ENCODE results near the gene GLRX.

The GLRX gene

GRCh38 chr5:95800553-95800952, 22.0 kb downstream of the GLRX start:
- Histone ChIP-seq H3K36me3 (ENCODE audit: control insufficient read depth in 1 of 2, insufficient read depth in 2 of 2, low read length in 2 of 2) (no peaks in the 10 kb centered on the region), H3K27me3 (ENCODE audit: control insufficient read depth in 1 of 2, insufficient read depth in 2 of 2, low read length in 2 of 2) (no peaks in the 10 kb centered on the region), H3K4me3 (ENCODE audit: low read depth in 1 of 2, low read length in 2 of 2) (no peak overlapping the region), H3K27ac (ENCODE audit: low read depth, low read length) (no peak overlapping the region), H3K9me3 (ENCODE audit: control insufficient read depth in 1 of 2, low read length in 2 of 2) (no peaks in the 10 kb centered on the region), H3K9ac (ENCODE audit: low read depth in 1 of 2, low read length in 2 of 2) (no peak overlapping the region), H3K4me1 (ENCODE audit: control insufficient read depth in 1 of 2, insufficient read depth in 2 of 2, low read length in 2 of 2) (peaks cover 30 to 52% of the 10 kb centered on the region in 2 donors)

DNA sequence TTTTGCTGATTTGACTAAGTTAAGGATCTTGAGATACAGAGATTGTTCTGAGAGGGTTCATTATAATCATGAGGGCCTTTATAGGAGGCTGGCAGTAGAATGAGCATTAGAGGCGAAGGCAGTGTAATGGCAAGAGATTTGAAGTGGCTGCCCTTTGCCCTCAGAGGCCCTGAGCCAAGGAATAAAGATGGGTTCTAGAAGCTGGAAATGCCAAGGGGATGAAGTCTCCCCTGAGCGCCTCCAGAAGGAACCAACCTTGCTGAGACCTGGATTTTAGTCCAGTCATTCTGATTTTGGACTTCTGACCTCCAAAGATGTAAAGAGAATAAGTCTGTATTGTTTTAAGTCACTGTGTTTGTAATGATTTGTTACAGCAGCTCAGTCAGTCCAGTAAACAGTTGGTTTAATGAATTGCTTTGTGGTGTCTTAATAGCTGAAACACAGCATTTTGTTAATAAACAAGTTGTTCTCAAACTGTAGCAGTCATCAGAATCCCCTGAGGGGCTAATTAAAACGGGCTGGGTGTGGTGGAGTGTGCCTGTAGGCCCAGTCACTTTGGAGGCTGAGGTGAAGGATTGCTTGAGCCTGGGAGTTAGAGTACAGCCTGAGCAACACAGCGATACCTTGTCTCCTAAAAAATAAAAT, 23.2 kb downstream of the GLRX start:
- H3K9ac ChIP-seq (ENCODE audit: low read depth in 1 of 2, low read length in 2 of 2) = no peak overlapping the region
- peaks cover 30 to 42% of the 10 kb centered on the region in 2 donors for H3K4me1 ChIP-seq (ENCODE audit: control insufficient read depth in 1 of 2, insufficient read depth in 2 of 2, low read length in 2 of 2)

DNA sequence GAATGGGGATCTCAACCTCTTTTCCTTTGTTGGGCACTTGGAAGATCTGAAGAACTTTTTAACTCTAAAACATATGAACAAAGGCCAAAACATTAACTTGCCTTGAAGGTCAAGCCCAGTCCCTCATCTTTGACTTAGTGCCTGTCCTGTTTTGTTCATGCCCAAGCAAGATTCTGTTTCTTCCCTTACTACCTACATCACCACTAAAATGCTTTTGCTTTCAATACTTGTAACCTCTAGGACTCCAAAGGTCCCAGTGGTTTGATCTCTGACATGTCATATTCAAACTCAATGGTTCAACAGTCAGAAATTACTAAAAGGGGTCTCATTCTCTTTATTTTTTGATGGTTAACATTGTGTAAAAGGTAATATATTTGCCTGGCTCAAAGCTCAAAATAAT, 24.0 kb downstream of the GLRX start:
- Histone ChIP-seq H3K9me3 (ENCODE audit: control insufficient read depth in 1 of 2, low read length in 2 of 2) (no peaks in the 10 kb centered on the region), H3K9ac (ENCODE audit: low read depth in 1 of 2, low read length in 2 of 2) (no peak overlapping the region), H3K27me3 (ENCODE audit: control insufficient read depth in 1 of 2, insufficient read depth in 2 of 2, low read length in 2 of 2) (no peaks in the 10 kb centered on the region), H3K4me1 (ENCODE audit: control insufficient read depth in 1 of 2, insufficient read depth in 2 of 2, low read length in 2 of 2) (peaks cover 27 to 37% of the 10 kb centered on the region in 2 donors), H3K36me3 (ENCODE audit: control insufficient read depth in 1 of 2, insufficient read depth in 2 of 2, low read length in 2 of 2) (peaks cover 0 to 1% of the 10 kb centered on the region in 2 donors), H3K27ac (ENCODE audit: low read depth, low read length) (no peak overlapping the region), H3K4me3 (ENCODE audit: low read depth in 1 of 2, low read length in 2 of 2) (no peak overlapping the region)

More for the DNA sequence above, 23.2 kb downstream of the GLRX start:
- H3K36me3 ChIP-seq (ENCODE audit: control insufficient read depth in 1 of 2, insufficient read depth in 2 of 2, low read length in 2 of 2) = no peaks in the 10 kb centered on the region
- no peak overlapping the region for H3K4me3 ChIP-seq (ENCODE audit: low read depth in 1 of 2, low read length in 2 of 2)
- H3K27me3 ChIP-seq (ENCODE audit: control insufficient read depth in 1 of 2, insufficient read depth in 2 of 2, low read length in 2 of 2) = no peaks in the 10 kb centered on the region
- no peaks in the 10 kb centered on the region for H3K9me3 ChIP-seq (ENCODE audit: control insufficient read depth in 1 of 2, low read length in 2 of 2)
- H3K27ac ChIP-seq (ENCODE audit: low read depth, low read length) = no peak overlapping the region

- Histone ChIP-seq H3K27me3 (ENCODE audit: control insufficient read depth in 1 of 2, insufficient read depth in 2 of 2, low read length in 2 of 2) (no peaks in the 10 kb centered on the region), H3K4me3 (ENCODE audit: low read depth in 1 of 2, low read length in 2 of 2) (no peak overlapping the region), H3K4me1 (ENCODE audit: control insufficient read depth in 1 of 2, insufficient read depth in 2 of 2, low read length in 2 of 2) (peaks cover 23 to 32% of the 10 kb centered on the region in 2 donors), H3K9me3 (ENCODE audit: control insufficient read depth in 1 of 2, low read length in 2 of 2) (no peaks in the 10 kb centered on the region), H3K9ac (ENCODE audit: low read depth in 1 of 2, low read length in 2 of 2) (no peak overlapping the region), H3K36me3 (ENCODE audit: control insufficient read depth in 1 of 2, insufficient read depth in 2 of 2, low read length in 2 of 2) (peaks cover 0 to 5% of the 10 kb centered on the region in 2 donors), H3K27ac (ENCODE audit: low read depth, low read length) (no peak overlapping the region)
Measured at GRCh38 chr5:95798048-95798447, 24.5 kb downstream of the GLRX start.

- Histone ChIP-seq H3K27ac (ENCODE audit: low read depth, low read length) (no peak overlapping the region), H3K4me3 (ENCODE audit: low read depth in 1 of 2, low read length in 2 of 2) (no peak overlapping the region), H3K9ac (ENCODE audit: low read depth in 1 of 2, low read length in 2 of 2) (no peak overlapping the region), H3K36me3 (ENCODE audit: control insufficient read depth in 1 of 2, insufficient read depth in 2 of 2, low read length in 2 of 2) (peaks cover 0 to 5% of the 10 kb centered on the region in 2 donors), H3K27me3 (ENCODE audit: control insufficient read depth in 1 of 2, insufficient read depth in 2 of 2, low read length in 2 of 2) (no peaks in the 10 kb centered on the region), H3K9me3 (ENCODE audit: control insufficient read depth in 1 of 2, low read length in 2 of 2) (no peaks in the 10 kb centered on the region), H3K4me1 (ENCODE audit: control insufficient read depth in 1 of 2, insufficient read depth in 2 of 2, low read length in 2 of 2) (peaks cover 16 to 25% of the 10 kb centered on the region in 2 donors)
Measured at GRCh38 chr5:95797301-95797700, 25.2 kb downstream of the GLRX start.

GRCh38 chr5:95794070-95794516, 28.4 kb downstream of the GLRX start:
- no peak overlapping the region for H3K27ac ChIP-seq (ENCODE audit: low read depth, low read length)
- peaks cover 6 to 7% of the 10 kb centered on the region in 2 donors for H3K4me1 ChIP-seq (ENCODE audit: control insufficient read depth in 1 of 2, insufficient read depth in 2 of 2, low read length in 2 of 2)
- no peaks in the 10 kb centered on the region for H3K27me3 ChIP-seq (ENCODE audit: control insufficient read depth in 1 of 2, insufficient read depth in 2 of 2, low read length in 2 of 2)
- no peak overlapping the region for H3K9ac ChIP-seq (ENCODE audit: low read depth in 1 of 2, low read length in 2 of 2)
- peaks cover 0 to 8% of the 10 kb centered on the region in 2 donors for H3K36me3 ChIP-seq (ENCODE audit: control insufficient read depth in 1 of 2, insufficient read depth in 2 of 2, low read length in 2 of 2)
- no peak overlapping the region for H3K4me3 ChIP-seq (ENCODE audit: low read depth in 1 of 2, low read length in 2 of 2)
- H3K9me3 ChIP-seq (ENCODE audit: control insufficient read depth in 1 of 2, low read length in 2 of 2) = no peaks in the 10 kb centered on the region

DNA sequence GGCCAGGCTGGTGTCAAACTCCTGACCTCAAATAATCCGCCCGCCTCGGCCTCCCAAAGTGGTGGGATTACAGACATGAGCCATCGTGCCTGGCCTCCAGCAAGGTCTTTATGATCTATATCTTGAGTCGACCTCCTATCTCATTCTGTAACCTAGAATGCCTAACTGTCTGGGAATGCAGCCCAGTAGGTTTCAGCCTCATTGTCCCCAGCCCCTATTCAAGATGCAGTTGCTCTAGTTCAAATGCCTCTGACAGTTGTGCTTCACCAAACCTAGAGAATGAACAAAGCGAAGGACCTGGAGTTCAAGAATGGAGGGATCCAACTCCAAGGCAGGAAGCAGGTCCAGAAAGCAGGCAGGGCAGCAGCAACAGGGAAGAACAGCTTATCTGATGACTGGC, 30.8 kb downstream of the GLRX start:
- H3K9ac ChIP-seq (ENCODE audit: low read depth in 1 of 2, low read length in 2 of 2) = no peak overlapping the region
- H3K9me3 ChIP-seq (ENCODE audit: control insufficient read depth in 1 of 2, low read length in 2 of 2) = no peaks in the 10 kb centered on the region
- no peaks in the 10 kb centered on the region for H3K27me3 ChIP-seq (ENCODE audit: control insufficient read depth in 1 of 2, insufficient read depth in 2 of 2, low read length in 2 of 2)
- H3K4me1 ChIP-seq (ENCODE audit: control insufficient read depth in 1 of 2, insufficient read depth in 2 of 2, low read length in 2 of 2) = peaks cover 3 to 5% of the 10 kb centered on the region in 2 donors
- H3K4me3 ChIP-seq (ENCODE audit: low read depth in 1 of 2, low read length in 2 of 2) = no peak overlapping the region
- peaks cover 0 to 19% of the 10 kb centered on the region in 2 donors for H3K36me3 ChIP-seq (ENCODE audit: control insufficient read depth in 1 of 2, insufficient read depth in 2 of 2, low read length in 2 of 2)
- no peak overlapping the region for H3K27ac ChIP-seq (ENCODE audit: low read depth, low read length)

DNA sequence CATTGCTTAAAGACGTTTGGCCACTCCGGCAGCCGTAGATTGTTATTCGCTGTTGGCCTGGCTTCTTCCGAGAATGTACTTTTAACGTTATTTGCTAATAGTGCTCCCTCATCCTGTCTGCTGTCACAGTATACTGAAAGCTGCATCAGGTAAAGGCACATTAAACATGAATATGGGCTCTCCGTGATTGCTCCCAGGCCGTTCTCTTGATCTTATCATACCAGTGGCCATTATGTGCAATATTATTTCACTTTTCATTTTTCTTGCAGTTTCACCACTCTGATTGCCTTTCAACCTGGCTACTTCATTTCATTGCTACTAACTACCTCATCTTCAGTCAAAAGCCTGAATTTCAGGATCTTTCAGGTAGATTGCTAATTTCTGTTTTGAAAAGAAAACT, 34.0 kb downstream of the GLRX start:
- peaks cover 3 to 5% of the 10 kb centered on the region in 2 donors for H3K4me1 ChIP-seq (ENCODE audit: control insufficient read depth in 1 of 2, insufficient read depth in 2 of 2, low read length in 2 of 2)
- H3K9ac ChIP-seq (ENCODE audit: low read depth in 1 of 2, low read length in 2 of 2) = no peak overlapping the region
- H3K4me3 ChIP-seq (ENCODE audit: low read depth in 1 of 2, low read length in 2 of 2) = no peak overlapping the region
- H3K36me3 ChIP-seq (ENCODE audit: control insufficient read depth in 1 of 2, insufficient read depth in 2 of 2, low read length in 2 of 2) = peaks cover 0 to 24% of the 10 kb centered on the region in 2 donors
- no peaks in the 10 kb centered on the region for H3K27me3 ChIP-seq (ENCODE audit: control insufficient read depth in 1 of 2, insufficient read depth in 2 of 2, low read length in 2 of 2)
- H3K27ac ChIP-seq (ENCODE audit: low read depth, low read length) = no peak overlapping the region
- no peaks in the 10 kb centered on the region for H3K9me3 ChIP-seq (ENCODE audit: control insufficient read depth in 1 of 2, low read length in 2 of 2)

GRCh38 chr5:95786821-95787418, 35.6 kb downstream of the GLRX start:
- H3K4me3 ChIP-seq (ENCODE audit: low read depth in 1 of 2, low read length in 2 of 2) = no peak overlapping the region
- peaks cover 0 to 20% of the 10 kb centered on the region in 2 donors for H3K36me3 ChIP-seq (ENCODE audit: control insufficient read depth in 1 of 2, insufficient read depth in 2 of 2, low read length in 2 of 2)
- no peaks in the 10 kb centered on the region for H3K27me3 ChIP-seq (ENCODE audit: control insufficient read depth in 1 of 2, insufficient read depth in 2 of 2, low read length in 2 of 2)
- no peaks in the 10 kb centered on the region for H3K9me3 ChIP-seq (ENCODE audit: control insufficient read depth in 1 of 2, low read length in 2 of 2)
- no peak overlapping the region for H3K9ac ChIP-seq (ENCODE audit: low read depth in 1 of 2, low read length in 2 of 2)
- no peak overlapping the region for H3K27ac ChIP-seq (ENCODE audit: low read depth, low read length)
- H3K4me1 ChIP-seq (ENCODE audit: control insufficient read depth in 1 of 2, insufficient read depth in 2 of 2, low read length in 2 of 2) = peaks cover 3 to 5% of the 10 kb centered on the region in 2 donors

DNA sequence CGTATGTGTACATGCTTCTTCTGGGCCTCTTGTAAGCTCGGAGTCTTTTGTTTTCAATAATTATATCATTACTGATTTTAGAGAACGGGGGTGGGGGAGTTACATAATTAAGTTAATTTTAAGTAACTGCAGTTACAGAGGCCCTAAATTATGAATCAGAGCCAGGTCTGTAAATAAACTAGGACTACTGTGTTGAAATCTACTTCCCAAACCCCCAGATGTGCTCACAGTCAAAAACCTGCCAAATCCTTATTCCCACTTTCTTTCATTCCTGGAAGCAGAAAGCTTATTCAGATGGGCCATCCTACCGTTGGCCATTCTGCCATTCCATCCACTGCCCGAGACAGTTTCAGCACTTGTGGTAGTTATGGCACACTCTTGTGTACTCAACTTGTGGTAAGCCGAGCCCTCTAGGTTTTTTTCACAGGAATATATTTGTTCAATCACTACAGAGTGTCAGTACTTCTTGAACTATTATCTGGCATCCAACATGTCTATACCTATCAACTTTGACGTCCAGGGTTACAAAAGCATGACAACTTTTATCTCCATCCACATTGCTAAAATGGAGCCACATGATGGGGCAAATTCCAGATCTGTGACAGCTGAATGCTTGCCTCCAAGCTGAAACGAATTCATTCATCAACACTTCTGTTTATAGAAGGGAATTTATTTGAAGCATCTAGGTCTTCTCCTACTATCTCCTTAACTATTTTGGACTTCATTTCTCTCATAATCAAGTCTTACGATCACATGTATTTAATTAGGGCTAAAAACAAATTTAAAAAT, 37.8 kb downstream of the GLRX start:
- H3K9ac ChIP-seq (ENCODE audit: low read depth in 1 of 2, low read length in 2 of 2) = no peak overlapping the region
- no peaks in the 10 kb centered on the region for H3K27me3 ChIP-seq (ENCODE audit: control insufficient read depth in 1 of 2, insufficient read depth in 2 of 2, low read length in 2 of 2)
- peaks cover 0 to 18% of the 10 kb centered on the region in 2 donors for H3K36me3 ChIP-seq (ENCODE audit: control insufficient read depth in 1 of 2, insufficient read depth in 2 of 2, low read length in 2 of 2)
- no peak overlapping the region for H3K27ac ChIP-seq (ENCODE audit: low read depth, low read length)
- no peak overlapping the region for H3K4me3 ChIP-seq (ENCODE audit: low read depth in 1 of 2, low read length in 2 of 2)
- H3K9me3 ChIP-seq (ENCODE audit: control insufficient read depth in 1 of 2, low read length in 2 of 2) = no peaks in the 10 kb centered on the region
- peaks cover 5 to 6% of the 10 kb centered on the region in 2 donors for H3K4me1 ChIP-seq (ENCODE audit: control insufficient read depth in 1 of 2, insufficient read depth in 2 of 2, low read length in 2 of 2)
